H1 (cell line): ENCODE measurements around the gene RNU6-9. TPM values are rescaled to one million over a fixed set of nuclear protein-coding genes. Genes with fewer than 3 reads are reported as not detected.

Experiments
- CTCF ChIA-PET: fragments of 300-600 bp; sonication (Branson Sonifier 250); formaldehyde crosslinking; loops from one replicate; lab custom pipeline; 2021; ENCODE audit not compliant: partially characterized antibody; lab: Charles Lee
- POLR2A ChIA-PET: fragments of 300-600 bp; sonication (Branson Sonifier 250); formaldehyde crosslinking; loops from one replicate; lab custom pipeline; 2021; ENCODE audit warnings: inconsistent platforms; ENCODE audit not compliant: partially characterized antibody; lab: Charles Lee
- DNase-seq, 2 experiments: peaks; one replicate each; pipeline versions ENCODE4 v3.0.0 to v3.0.0-alpha.2; 2010 to 2022; ENCODE audit warnings: low spot score in 2 of 2, low read depth in 1 of 2, mixed read lengths in 1 of 2
- FAIRE-seq: peaks from 2 replicates; lab custom pipeline; 2011; peaks lifted over from hg19 to GRCh38; lab: Jason Lieb, UNC
- H2AFZ ChIP-seq: 2 replicates; pipeline ENCODE4 v1.8.1; 2012; ENCODE audit warnings: low read length, inconsistent platforms
- H2AK5ac ChIP-seq: 2 replicates; pipeline ENCODE4 v1.6.1; 2013; ENCODE audit warnings: low read depth, low read length
- H2BK120ac ChIP-seq: replicated peaks from 2 replicates; pipeline ENCODE3; 2013; ENCODE audit warnings: low read depth, low read length, inconsistent platforms
- H2BK12ac ChIP-seq: 2 replicates; pipeline ENCODE4 v1.6.1; 2013; ENCODE audit warnings: low read depth, low read length
- H2BK15ac ChIP-seq: 2 replicates; pipeline ENCODE4 v1.6.1; 2013; ENCODE audit warnings: low read length
- H2BK20ac ChIP-seq: 2 replicates; pipeline ENCODE4 v1.6.1; 2013; ENCODE audit warnings: low read length
- H2BK5ac ChIP-seq: 2 replicates; pipeline ENCODE4 v1.6.1; 2013; ENCODE audit warnings: low read depth, low read length
- H3K14ac ChIP-seq: 2 replicates; pipeline ENCODE4 v1.6.1; 2013; ENCODE audit warnings: inconsistent platforms; ENCODE audit not compliant: insufficient read length
- H3K18ac ChIP-seq: 2 replicates; pipeline ENCODE4 v1.6.1; 2013; ENCODE audit warnings: low read length; ENCODE audit errors: extremely low read depth
- H3K23ac ChIP-seq: 2 replicates; pipeline ENCODE4 v1.6.1; 2013; ENCODE audit warnings: inconsistent platforms; ENCODE audit not compliant: insufficient read length
- H3K23me2 ChIP-seq: 2 replicates; pipeline ENCODE4 v1.6.1; 2013; ENCODE audit warnings: low read depth, low read length
- H3K27ac ChIP-seq: 2 replicates; pipeline ENCODE4 v1.6.1; 2011; ENCODE audit warnings: low read depth, low read length, inconsistent platforms
- H3K27me3 ChIP-seq, 4 experiments: replicated peaks in 1 of 4; 1 replicate in 1 of 4; 2 replicates in 3 of 4; pipeline versions ENCODE4 v1.6.1 to v1.8.1; 2011 to 2013; ENCODE audit warnings: low read length in 3 of 4, mild to moderate bottlenecking in 3 of 4, inconsistent platforms in 2 of 4, mixed read lengths in 2 of 4, moderate library complexity in 1 of 4; ENCODE audit not compliant: control insufficient read depth in 3 of 4, insufficient read depth in 3 of 4; ENCODE audit errors: extremely low read depth in 1 of 4
- H3K36me3 ChIP-seq, 4 experiments: 2 replicates each; pipeline versions ENCODE4 v1.6.1 to v1.8.1; 2011 to 2013; ENCODE audit warnings: mild to moderate bottlenecking in 4 of 4, low read length in 3 of 4, moderate library complexity in 2 of 4, control low read depth in 1 of 4, inconsistent platforms in 1 of 4; ENCODE audit not compliant: insufficient read depth in 4 of 4, control insufficient read depth in 2 of 4
- H3K4ac ChIP-seq: replicated peaks from 2 replicates; pipeline ENCODE3; 2013; ENCODE audit warnings: low read length, low read depth, mixed read lengths, inconsistent platforms; ENCODE audit not compliant: insufficient read length
- H3K4me1 ChIP-seq, 4 experiments: replicated peaks in 1 of 4; 1 replicate in 1 of 4; 2 replicates in 3 of 4; pipeline versions ENCODE4 v1.6.1 to v1.8.1; 2011 to 2013; ENCODE audit warnings: low read length in 3 of 4, inconsistent platforms in 2 of 4, mixed read lengths in 1 of 4; ENCODE audit not compliant: insufficient read depth in 4 of 4, control insufficient read depth in 3 of 4
- H3K4me2 ChIP-seq, 2 experiments: 2 replicates each; pipeline versions ENCODE4 v1.6.1 to v1.8.1; 2011 to 2013; ENCODE audit warnings: low read depth in 2 of 2, low read length in 2 of 2, control low read depth in 1 of 2, inconsistent platforms in 1 of 2, mild to moderate bottlenecking in 1 of 2; ENCODE audit not compliant: insufficient read depth in 1 of 2
- H3K4me3 ChIP-seq, 4 experiments: fragments of 200-600, 300-600 bp in 1 of 4; sonication (generic), shearing (Covaris generic), sonication (Bioruptor Twin) in 1 of 4; 2 replicates each; pipeline versions ENCODE4 v1.5.1 to v1.8.1; 2011 to 2016; ENCODE audit warnings: low read length in 4 of 4, low read depth in 3 of 4, control low read depth in 2 of 4, inconsistent platforms in 2 of 4, mild to moderate bottlenecking in 2 of 4, mixed read lengths in 1 of 4, moderate library complexity in 1 of 4; ENCODE audit not compliant: insufficient read depth in 2 of 4; ENCODE audit errors: extremely low read depth in 1 of 4
- H3K56ac ChIP-seq: replicated peaks from 2 replicates; pipeline ENCODE3; 2013; ENCODE audit warnings: low read depth, mild to moderate bottlenecking, mixed read lengths, low read length, inconsistent platforms; ENCODE audit not compliant: insufficient read length
- H3K79me1 ChIP-seq: 2 replicates; pipeline ENCODE4 v1.6.1; 2013; ENCODE audit warnings: low read depth, low read length, control low read depth
- H3K79me2 ChIP-seq, 2 experiments: 2 replicates each; pipeline versions ENCODE4 v1.6.1 to v1.8.1; 2012 to 2013; ENCODE audit warnings: low read length in 2 of 2, mild to moderate bottlenecking in 2 of 2, inconsistent platforms in 1 of 2; ENCODE audit not compliant: insufficient read depth in 2 of 2, control insufficient read depth in 1 of 2
- H3K9ac ChIP-seq, 4 experiments: replicated peaks in 1 of 4; 1 replicate in 1 of 4; 2 replicates in 3 of 4; pipeline versions ENCODE4 v1.6.1 to v1.8.1; 2011 to 2013; ENCODE audit warnings: low read depth in 3 of 4, low read length in 3 of 4, control low read depth in 2 of 4, mild to moderate bottlenecking in 2 of 4, moderate library complexity in 2 of 4, inconsistent platforms in 1 of 4; ENCODE audit errors: extremely low read depth in 1 of 4
- H3K9me3 ChIP-seq, 2 experiments: 2 replicates each; pipeline versions ENCODE4 v1.6.1 to v1.8.1; 2012 to 2013; ENCODE audit warnings: mild to moderate bottlenecking in 2 of 2, moderate library complexity in 2 of 2, control low read depth in 1 of 2, inconsistent platforms in 1 of 2, low read depth in 1 of 2, low read length in 1 of 2, mixed read lengths in 1 of 2; ENCODE audit not compliant: insufficient read depth in 2 of 2
- H4K20me1 ChIP-seq, 2 experiments: replicated peaks in 1 of 2; 2 replicates each; pipeline versions ENCODE3 to v1.8.1; 2011 to 2013; ENCODE audit warnings: inconsistent platforms in 2 of 2, low read length in 2 of 2, mild to moderate bottlenecking in 1 of 2; ENCODE audit not compliant: insufficient read depth in 2 of 2, control insufficient read depth in 1 of 2
- H4K5ac ChIP-seq: 2 replicates; pipeline ENCODE4 v1.6.1; 2013; ENCODE audit warnings: low read length, low read depth, mixed read lengths, inconsistent platforms; ENCODE audit not compliant: insufficient read length
- H4K8ac ChIP-seq: 2 replicates; pipeline ENCODE4 v1.8.0; 2013; ENCODE audit warnings: mild to moderate bottlenecking, moderate library complexity, low read length, inconsistent platforms; ENCODE audit not compliant: insufficient read depth; ENCODE audit errors: extremely low read depth
- H4K91ac ChIP-seq: replicated peaks from 2 replicates; pipeline ENCODE3; 2013; ENCODE audit warnings: low read length, mixed read lengths, inconsistent platforms; ENCODE audit not compliant: insufficient read length
- CBX5 ChIP-seq: fragments of 300-800, 300-1000 bp; sonication (generic); IDR thresholded peaks from 2 replicates; pipeline ENCODE4 v1.7.1; 2016; ENCODE audit warnings: antibody characterized with exemption, low read length, low read depth
- E2F6 ChIP-seq: IDR thresholded peaks from 2 replicates; pipeline ENCODE4 v1.6.1; 2012; ENCODE audit warnings: inconsistent platforms
- RBBP5 ChIP-seq: IDR thresholded peaks from 2 replicates; pipeline ENCODE4 v1.7.1; 2012; ENCODE audit warnings: low read depth, mild to moderate bottlenecking, inconsistent platforms, low read length, moderate library complexity, borderline replicate concordance
- RNF2 ChIP-seq: fragments of 200-900, 300-1000 bp; sonication (generic); IDR thresholded peaks from 2 replicates; pipeline ENCODE4 v1.7.1; 2016; ENCODE audit warnings: borderline replicate concordance, low read depth, mild to moderate bottlenecking, antibody characterized with exemption, low read length; ENCODE audit not compliant: poor library complexity, severe bottlenecking; ENCODE audit errors: missing control alignments
- SAP30 ChIP-seq: fragments of 300-600 bp; sonication (generic); IDR thresholded peaks from 2 replicates; pipeline ENCODE4 v1.7.1; 2012; ENCODE audit warnings: low read length, moderate library complexity, mild to moderate bottlenecking, inconsistent platforms; ENCODE audit not compliant: insufficient read depth, insufficient replicate concordance
- SP1 ChIP-seq: IDR thresholded peaks from 2 replicates; pipeline ENCODE4 v1.6.1; 2011; ENCODE audit warnings: low read depth, low read length
- WGBS, 2 experiments: shearing (Covaris generic) in 1 of 2; methylation state at CpG; one replicate each; pipeline versions ENCODE4 v1.1.6 to v1.1.7; 2013 to 2015; ENCODE audit warnings: low lambda C conversion rate in 2 of 2, mixed read lengths in 2 of 2, inconsistent platforms in 1 of 2, low coverage in 1 of 2, missing lambda C conversion rate in 1 of 2; ENCODE audit not compliant: insufficient replicate concordance in 2 of 2, insufficient coverage in 1 of 2, insufficient read length in 1 of 2; ENCODE audit errors: extremely low coverage in 1 of 2, missing lambda C conversion rate in 1 of 2; 5-methylcytosine and 5-hydroxymethylcytosine counted together
- polyA plus RNA-seq, 7 experiments: library from polyadenylated mRNA; depleted of rRNA in 3 of 7; stranded (reverse) in 5 of 7; unstranded in 2 of 7; fragments of >200 nt in 5 of 7; fragments of 200-250 nt in 2 of 7; gene quantifications; 1 replicate in 5 of 7; 2 replicates in 1 of 7; 4 replicates in 1 of 7; pipeline versions ENCODE4 v1.2.1 to v1.2.3, GENCODE V29; 2011 to 2013; ENCODE audit warnings: missing spikeins in 2 of 7, mixed read lengths in 2 of 7
- total RNA-seq: library from RNA; stranded (reverse); fragmentation: NEBNext Ultra II Directional; extraction: Animal tissue kit (Norgen Biotek cat#: 25700); gene quantifications from 2 replicates; pipeline ENCODE4 v1.2.1, GENCODE V29; 2021
- TF ChIP-seq, protein P1 (sequence below), 3 experiments: IDR thresholded peaks; 1 replicate in 2 of 3; 2 replicates in 1 of 3; pipeline versions ENCODE4 v1.5.1 to v1.6.1; 2011; ENCODE audit warnings: low read length in 3 of 3, mild to moderate bottlenecking in 3 of 3, inconsistent platforms in 2 of 3, low read depth in 1 of 3, moderate library complexity in 1 of 3; ENCODE audit not compliant: insufficient read depth in 1 of 3; ENCODE audit errors: control extremely low read depth in 1 of 3

The RNU6-9 gene
- total and polyA plus RNA-seq, 2 of the 8 experiments (the other 6 are each of a cell fraction or from before 2014, with no cell fraction given), result not detected

DNA sequence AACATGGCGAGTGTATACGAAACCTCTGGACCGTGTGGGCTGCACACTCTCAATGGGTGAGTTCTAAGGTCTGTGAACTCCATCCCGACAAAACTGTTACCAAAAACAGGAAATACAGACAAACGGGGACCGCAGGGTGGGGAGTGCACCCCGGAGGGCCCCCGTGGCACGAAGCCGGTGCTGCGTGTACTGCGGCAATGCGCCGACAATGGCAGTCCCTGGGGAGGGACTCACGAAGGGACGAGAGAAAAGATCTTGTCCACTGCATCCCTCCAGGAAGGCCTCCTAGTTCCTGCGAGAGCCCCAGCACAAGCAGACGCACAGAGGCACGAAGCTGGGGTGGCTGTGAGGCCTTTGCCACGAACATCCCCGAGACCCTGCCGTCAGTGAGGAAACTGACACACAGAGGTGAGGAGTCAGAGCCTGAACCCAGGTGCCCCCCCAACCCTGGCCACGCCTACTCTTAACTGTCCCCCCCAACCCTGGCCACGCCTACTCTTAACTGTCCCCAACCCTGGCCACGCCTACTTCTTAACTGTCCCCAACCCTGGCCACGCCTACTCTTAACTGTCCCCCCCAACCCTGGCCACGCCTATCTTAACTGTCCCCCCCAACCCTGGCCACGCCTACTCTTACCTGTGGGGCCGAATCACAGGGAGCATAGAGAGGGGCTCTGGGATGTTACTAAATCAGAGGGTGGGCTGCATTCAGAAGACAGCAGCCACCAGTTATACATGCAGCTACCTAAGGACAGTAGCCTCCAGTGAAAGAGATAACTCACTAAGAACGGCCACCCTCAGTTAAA, 4.5 kb upstream of the RNU6-9 start:
- POLR2A ChIA-PET, result interaction anchor here (0.9 to 8.8 kb wide), 2 partner anchors 11 to 17 kb away, joined by 3 to 82 read pairs; no protein-coding TSS in a partner anchor
- no peak overlapping the region for H3K23ac ChIP-seq
- DNase-seq, result no peak
- peaks cover 5 to 13% of the 10 kb centered on the region in 2 experiments for H4K20me1 ChIP-seq
- no peak overlapping the region for H3K27ac ChIP-seq
- peaks cover 0 to 2% (median 0%) of the 10 kb centered on the region in 4 experiments; a peak in 2 of 7 replicates for H3K4me1 ChIP-seq
- H3K79me2 ChIP-seq, result no peaks in the 10 kb centered on the region; a peak in 1 of 4 replicates
- no peak overlapping the region for H2BK15ac ChIP-seq
- 91% methylated on average over 30 of the region's 30 CpGs; no CpG with 5 or more reads in 1 of the 2 experiments for WGBS, 2 experiments
- peaks cover 0 to 21% (median 10%) of the 10 kb centered on the region in 4 experiments; a peak in 4 of 8 replicates for H3K36me3 ChIP-seq
- H2BK20ac ChIP-seq, result no peak overlapping the region
- H2AFZ ChIP-seq, result no peak overlapping the region
- no peak overlapping the region for H2AK5ac ChIP-seq
- H2BK5ac ChIP-seq, result no peak overlapping the region
- H3K56ac ChIP-seq, result no peak overlapping the region
- no peak overlapping the region for H2BK120ac ChIP-seq
- FAIRE-seq, result no peak
- H3K23me2 ChIP-seq, result peaks cover 3% of the 10 kb centered on the region; the same call in 1 of the 2 replicates
- no peak overlapping the region for H3K14ac ChIP-seq
- no peak overlapping the region for H3K4me2 ChIP-seq
- H4K91ac ChIP-seq, result no peak overlapping the region
- H4K8ac ChIP-seq, result no peak overlapping the region
- H3K4ac ChIP-seq, result no peak overlapping the region
- H3K27me3 ChIP-seq, result no peaks in the 10 kb centered on the region
- CTCF ChIA-PET, result interaction anchor here (1.1 to 1.2 kb wide), 3 partner anchors 9 to 15 kb away, joined by 3 to 5 read pairs (median 4); no protein-coding TSS in a partner anchor
- no peak overlapping the region for H2BK12ac ChIP-seq
- peaks cover 7% of the 10 kb centered on the region for H3K79me1 ChIP-seq
- no peak overlapping the region for H3K4me3 ChIP-seq
- no peak overlapping the region for H3K18ac ChIP-seq
- H4K5ac ChIP-seq, result no peak overlapping the region
- no peaks in the 10 kb centered on the region for H3K9me3 ChIP-seq
- H3K9ac ChIP-seq, result no peak overlapping the region
- TF ChIP-seq CBX5, result no peak
- TF ChIP-seq, protein P1, sequence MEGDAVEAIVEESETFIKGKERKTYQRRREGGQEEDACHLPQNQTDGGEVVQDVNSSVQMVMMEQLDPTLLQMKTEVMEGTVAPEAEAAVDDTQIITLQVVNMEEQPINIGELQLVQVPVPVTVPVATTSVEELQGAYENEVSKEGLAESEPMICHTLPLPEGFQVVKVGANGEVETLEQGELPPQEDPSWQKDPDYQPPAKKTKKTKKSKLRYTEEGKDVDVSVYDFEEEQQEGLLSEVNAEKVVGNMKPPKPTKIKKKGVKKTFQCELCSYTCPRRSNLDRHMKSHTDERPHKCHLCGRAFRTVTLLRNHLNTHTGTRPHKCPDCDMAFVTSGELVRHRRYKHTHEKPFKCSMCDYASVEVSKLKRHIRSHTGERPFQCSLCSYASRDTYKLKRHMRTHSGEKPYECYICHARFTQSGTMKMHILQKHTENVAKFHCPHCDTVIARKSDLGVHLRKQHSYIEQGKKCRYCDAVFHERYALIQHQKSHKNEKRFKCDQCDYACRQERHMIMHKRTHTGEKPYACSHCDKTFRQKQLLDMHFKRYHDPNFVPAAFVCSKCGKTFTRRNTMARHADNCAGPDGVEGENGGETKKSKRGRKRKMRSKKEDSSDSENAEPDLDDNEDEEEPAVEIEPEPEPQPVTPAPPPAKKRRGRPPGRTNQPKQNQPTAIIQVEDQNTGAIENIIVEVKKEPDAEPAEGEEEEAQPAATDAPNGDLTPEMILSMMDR (IDR thresholded peaks at IDR 0.05; ENCODE audit: control extremely low read depth in 1 of 3, insufficient read depth in 1 of 3, low read depth in 1 of 3, low read length in 3 of 3), result no peak
- TF ChIP-seq SAP30, result no peak
- no peak for TF ChIP-seq RNF2
- no peak for TF ChIP-seq SP1
- no peak for TF ChIP-seq RBBP5
- no peak for TF ChIP-seq E2F6
